Astrocyte of the spinal cord (primary cell): ENCODE results near the gene DNER.
A peak's percentile ranks its signal among the peaks of the same experiment; 100 is the strongest.

Experiments used
- DNase-seq: peaks from one replicate; pipeline ENCODE4 v3.0.0; 2011; ENCODE audit warnings: low read depth, low spot score
- H3K4me3 ChIP-seq: 2 replicates; pipeline ENCODE4 v1.5.1; 2011; ENCODE audit warnings: low read depth, mild to moderate bottlenecking, low read length, moderate library complexity
- in situ Hi-C: cut with HindIII; loops from 2 replicates; pipeline ENCODE4 v1.10.0; 2017; ENCODE audit warnings: low sequenced_read_pairs
- TF ChIP-seq, protein P1 (sequence below): IDR thresholded peaks from 2 replicates; pipeline ENCODE4 v1.5.1; 2012; ENCODE audit warnings: low read depth, mild to moderate bottlenecking, low read length, inconsistent platforms

Gene DNER

DNA sequence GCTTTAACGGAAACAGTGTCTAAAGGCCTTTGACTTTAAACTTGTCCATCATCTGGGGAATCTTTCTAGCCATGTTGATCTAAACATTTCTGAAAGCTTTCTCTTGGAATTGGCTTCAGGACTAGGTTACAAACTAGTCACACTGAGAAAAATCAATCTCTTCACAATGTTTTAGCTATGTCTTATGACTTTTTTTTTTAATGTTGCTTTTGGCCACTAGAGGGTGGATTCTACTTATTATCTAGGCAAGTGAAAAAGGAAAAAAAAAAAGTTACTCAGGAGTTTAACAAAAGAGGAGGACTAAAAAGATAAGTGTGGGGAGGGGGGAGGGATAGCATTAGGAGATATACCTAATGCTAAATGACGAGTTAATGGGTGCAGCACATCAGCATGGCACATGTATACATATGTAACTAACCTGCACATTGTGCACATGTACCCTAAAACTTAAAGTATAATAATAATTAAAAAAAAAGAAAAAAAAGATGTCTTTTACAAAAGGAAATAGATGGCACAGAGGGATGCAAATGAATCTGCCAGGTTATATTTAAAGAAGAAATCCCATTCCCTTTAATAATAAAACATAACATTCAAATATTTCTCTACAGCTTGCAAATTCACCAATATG is 282.9 kb downstream of the DNER start:
- TF ChIP-seq, protein P1, sequence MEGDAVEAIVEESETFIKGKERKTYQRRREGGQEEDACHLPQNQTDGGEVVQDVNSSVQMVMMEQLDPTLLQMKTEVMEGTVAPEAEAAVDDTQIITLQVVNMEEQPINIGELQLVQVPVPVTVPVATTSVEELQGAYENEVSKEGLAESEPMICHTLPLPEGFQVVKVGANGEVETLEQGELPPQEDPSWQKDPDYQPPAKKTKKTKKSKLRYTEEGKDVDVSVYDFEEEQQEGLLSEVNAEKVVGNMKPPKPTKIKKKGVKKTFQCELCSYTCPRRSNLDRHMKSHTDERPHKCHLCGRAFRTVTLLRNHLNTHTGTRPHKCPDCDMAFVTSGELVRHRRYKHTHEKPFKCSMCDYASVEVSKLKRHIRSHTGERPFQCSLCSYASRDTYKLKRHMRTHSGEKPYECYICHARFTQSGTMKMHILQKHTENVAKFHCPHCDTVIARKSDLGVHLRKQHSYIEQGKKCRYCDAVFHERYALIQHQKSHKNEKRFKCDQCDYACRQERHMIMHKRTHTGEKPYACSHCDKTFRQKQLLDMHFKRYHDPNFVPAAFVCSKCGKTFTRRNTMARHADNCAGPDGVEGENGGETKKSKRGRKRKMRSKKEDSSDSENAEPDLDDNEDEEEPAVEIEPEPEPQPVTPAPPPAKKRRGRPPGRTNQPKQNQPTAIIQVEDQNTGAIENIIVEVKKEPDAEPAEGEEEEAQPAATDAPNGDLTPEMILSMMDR: peak; percentile 43
- DNase-seq: peak; percentile 84
- H3K4me3 ChIP-seq: no peak overlapping the region
- in situ Hi-C loops: no loop called here

GRCh38 chr2:229429589-229429988 is 284.8 kb downstream of the DNER start:
- DNase-seq: no peak
- H3K4me3 ChIP-seq: no peak overlapping the region
- in situ Hi-C loops: no loop called here
- TF ChIP-seq, protein P1: no peak

- H3K4me3 ChIP-seq: no peak overlapping the region
- in situ Hi-C loops: no loop called here
- no peak for DNase-seq
- TF ChIP-seq, protein P1: no peak
Measured at GRCh38 chr2:229426464-229426863, 287.9 kb downstream of the DNER start.

GRCh38 chr2:229425598-229425997 is 288.8 kb downstream of the DNER start:
- DNase-seq: no peak
- H3K4me3 ChIP-seq: no peak overlapping the region
- in situ Hi-C loops: no loop called here
- TF ChIP-seq, protein P1: no peak

- in situ Hi-C loops: no loop called here
- TF ChIP-seq, protein P1: no peak
Measured at GRCh38 chr2:229422063-229422462, 292.3 kb downstream of the DNER start.

GRCh38 chr2:229419158-229419557 is 295.2 kb downstream of the DNER start:
- TF ChIP-seq, protein P1: no peak
- in situ Hi-C loops: no loop called here
- H3K4me3 ChIP-seq: no peak overlapping the region
- DNase-seq: no peak

More at GRCh38 chr2:229422063-229422462, 292.3 kb downstream of the DNER start:
- DNase-seq: no peak
- no peak overlapping the region for H3K4me3 ChIP-seq
